HEK293T (cell line): ENCODE data around the gene CLEC2D.

Source experiments
- CTCF ChIA-PET: fragments of 350-600 bp; formaldehyde crosslinking; extraction: SDS; loops from one replicate; lab custom pipeline; 2021; ENCODE audit warnings: antibody characterized with exemption, inconsistent platforms; lab: Yijun Ruan, JAX
- POLR2A ChIA-PET: fragments of 350-600 bp; formaldehyde crosslinking; extraction: SDS; loops from one replicate; lab custom pipeline; 2020; ENCODE audit warnings: antibody characterized with exemption, inconsistent platforms; lab: Yijun Ruan, JAX
- DNase-seq: peaks from one replicate; pipeline ENCODE4 v3.0.0; 2012; ENCODE audit warnings: mixed read lengths; ENCODE audit errors: extremely low spot score
- ARNT ChIP-seq: fragments of 450-650 bp; IDR thresholded peaks from 2 replicates; pipeline ENCODE4 v1.6.1; 2017; ENCODE audit warnings: mild to moderate bottlenecking
- BHLHE40 ChIP-seq: fragments of 450-650 bp; IDR thresholded peaks from 2 replicates; pipeline ENCODE4 v1.6.1; 2016; ENCODE audit warnings: mild to moderate bottlenecking, moderate library complexity, borderline replicate concordance
- CTBP1 ChIP-seq: fragments of 450-650 bp; IDR thresholded peaks from 2 replicates; pipeline ENCODE4 v1.6.1; 2016; ENCODE audit warnings: borderline replicate concordance
- ELF4 ChIP-seq: fragments of 450-650 bp; IDR thresholded peaks from 2 replicates; pipeline ENCODE4 v1.6.1; 2017; ENCODE audit warnings: antibody characterized with exemption
- FOXA1 ChIP-seq: fragments of 450-650 bp; IDR thresholded peaks from 2 replicates; pipeline ENCODE4 v1.6.1; 2016; ENCODE audit warnings: mild to moderate bottlenecking
- FOXK2 ChIP-seq: fragments of 450-650 bp; IDR thresholded peaks from 2 replicates; pipeline ENCODE4 v1.6.1; 2016; ENCODE audit warnings: mild to moderate bottlenecking
- FOXM1 ChIP-seq: fragments of 450-650 bp; IDR thresholded peaks from 2 replicates; pipeline ENCODE4 v1.6.1; 2017; ENCODE audit warnings: mild to moderate bottlenecking, borderline replicate concordance
- HDGF ChIP-seq: fragments of 450-650 bp; IDR thresholded peaks from 2 replicates; pipeline ENCODE4 v1.6.1; 2017; ENCODE audit warnings: antibody characterized with exemption, borderline replicate concordance
- L3MBTL2 ChIP-seq: fragments of 450-650 bp; conservative IDR thresholded peaks from 2 replicates; pipeline ENCODE4 v1.6.1; 2016; ENCODE audit warnings: mild to moderate bottlenecking
- LEF1 ChIP-seq: fragments of 450-650 bp; IDR thresholded peaks from 2 replicates; pipeline ENCODE4 v1.6.1; 2017; ENCODE audit warnings: mild to moderate bottlenecking, borderline replicate concordance
- NFRKB ChIP-seq: fragments of 450-650 bp; IDR thresholded peaks from 2 replicates; pipeline ENCODE4 v1.6.1; 2016; ENCODE audit warnings: mild to moderate bottlenecking, moderate library complexity
- SP1 ChIP-seq: fragments of 450-650 bp; IDR thresholded peaks from 2 replicates; pipeline ENCODE4 v1.6.1; 2017
- SUZ12 ChIP-seq: fragments of 450-650 bp; IDR thresholded peaks from 2 replicates; pipeline ENCODE4 v1.6.1; 2016; ENCODE audit warnings: mild to moderate bottlenecking
- TARDBP ChIP-seq: fragments of 450-650 bp; IDR thresholded peaks from 2 replicates; pipeline ENCODE4 v1.6.1; 2016
- ZNF384 ChIP-seq: fragments of 450-650 bp; IDR thresholded peaks from 2 replicates; pipeline ENCODE4 v1.6.1; 2016
- TF ChIP-seq, protein P1 (sequence below): fragments of 450-650 bp; IDR thresholded peaks from 2 replicates; pipeline ENCODE4 v1.6.1; 2016

Gene CLEC2D

DNA sequence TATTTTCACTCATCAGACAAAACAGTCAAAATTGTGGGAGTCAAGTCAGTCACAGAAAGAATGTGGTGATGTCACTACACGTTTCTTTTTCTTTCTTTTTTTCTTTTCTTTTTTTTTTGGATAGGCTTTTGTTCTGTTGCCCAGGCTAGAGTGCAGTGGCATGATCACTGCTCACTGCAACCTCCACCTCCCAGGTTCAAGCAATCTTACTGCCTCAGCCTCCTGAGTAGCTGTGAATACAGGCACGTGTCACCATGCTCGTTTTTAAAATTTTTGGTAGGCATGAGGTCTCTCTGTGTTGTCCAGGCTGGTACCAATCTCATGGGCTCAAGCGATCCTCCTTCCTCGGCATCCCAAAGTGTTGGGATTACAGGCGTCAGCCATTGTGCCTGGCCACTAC, 61.1 kb downstream of the CLEC2D start:
- POLR2A ChIA-PET: no interaction called here
- TF ChIP-seq ZNF384 (no peak), L3MBTL2 (no peak), FOXM1 (no peak), FOXA1 (no peak), ARNT (no peak), FOXK2 (no peak), NFRKB (no peak), HDGF (no peak), BHLHE40 (no peak), SUZ12 (no peak), TARDBP (no peak), SP1 (no peak), ELF4 (no peak), CTBP1 (no peak), LEF1 (no peak)
- TF ChIP-seq, protein P1, sequence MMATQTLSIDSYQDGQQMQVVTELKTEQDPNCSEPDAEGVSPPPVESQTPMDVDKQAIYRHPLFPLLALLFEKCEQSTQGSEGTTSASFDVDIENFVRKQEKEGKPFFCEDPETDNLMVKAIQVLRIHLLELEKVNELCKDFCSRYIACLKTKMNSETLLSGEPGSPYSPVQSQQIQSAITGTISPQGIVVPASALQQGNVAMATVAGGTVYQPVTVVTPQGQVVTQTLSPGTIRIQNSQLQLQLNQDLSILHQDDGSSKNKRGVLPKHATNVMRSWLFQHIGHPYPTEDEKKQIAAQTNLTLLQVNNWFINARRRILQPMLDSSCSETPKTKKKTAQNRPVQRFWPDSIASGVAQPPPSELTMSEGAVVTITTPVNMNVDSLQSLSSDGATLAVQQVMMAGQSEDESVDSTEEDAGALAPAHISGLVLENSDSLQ: no peak
- DNase-seq: no peak
- CTCF ChIA-PET: interaction anchor here (1.0 to 1.4 kb wide), 2 partner anchors 12 to 20 kb away, joined by 4 to 5 read pairs; no protein-coding TSS in a partner anchor

- CTCF ChIA-PET: interaction anchor here (1.0 kb wide), 1 partner anchor 12 kb away, joined by 3 read pairs; no protein-coding TSS in a partner anchor
These were observed 61.9 kb downstream of the CLEC2D start for GRCh38 chr12:9731393-9731792.

GRCh38 chr12:9731797-9732196, 62.3 kb downstream of the CLEC2D start:
- no peak for DNase-seq
- TF ChIP-seq ELF4: no peak
- TF ChIP-seq FOXA1: no peak
- no peak for TF ChIP-seq SUZ12
- TF ChIP-seq SP1: no peak
- TF ChIP-seq NFRKB: no peak
- TF ChIP-seq BHLHE40: no peak
- POLR2A ChIA-PET: no interaction called here
- CTCF ChIA-PET: interaction anchor here (1.0 kb wide), 1 partner anchor 11 kb away, joined by 3 read pairs; no protein-coding TSS in a partner anchor

More at GRCh38 chr12:9731393-9731792, 61.9 kb downstream of the CLEC2D start:
- DNase-seq: no peak
- POLR2A ChIA-PET: no interaction called here
- TF ChIP-seq, protein P1: no peak
- no peak for TF ChIP-seq HDGF
- no peak for TF ChIP-seq SUZ12
- TF ChIP-seq ELF4: no peak
- no peak for TF ChIP-seq L3MBTL2
- TF ChIP-seq FOXK2: no peak
- TF ChIP-seq BHLHE40: no peak

GRCh38 chr12:9732921-9733461, 63.5 kb downstream of the CLEC2D start, which contains the start of gene CLECL1:
Gene CLECL1 (minus strand): TSS chr12:9733097.
- DNase-seq: no peak
- ChIA-PET CTCF (no interaction called here), POLR2A (no interaction called here)
- TF ChIP-seq FOXK2 (no peak), ELF4 (no peak), CTBP1 (no peak), L3MBTL2 (no peak), ARNT (no peak)
- TF ChIP-seq, protein P1: no peak

GRCh38 chr12:9735601-9736000, 66.1 kb downstream of the CLEC2D start:
- CTCF ChIA-PET: no interaction called here
- TF ChIP-seq ARNT: no peak
- no peak for TF ChIP-seq FOXK2
- no peak for TF ChIP-seq SP1
- TF ChIP-seq CTBP1: no peak
- no peak for TF ChIP-seq TARDBP
- TF ChIP-seq NFRKB: no peak
- TF ChIP-seq, protein P1: no peak
- no peak for TF ChIP-seq FOXA1
- TF ChIP-seq L3MBTL2: no peak
- TF ChIP-seq HDGF: no peak
- no peak for TF ChIP-seq FOXM1
- no peak for TF ChIP-seq ELF4
- TF ChIP-seq BHLHE40: no peak
- TF ChIP-seq ZNF384: no peak
- no peak for TF ChIP-seq SUZ12
- TF ChIP-seq LEF1: no peak
- POLR2A ChIA-PET: no interaction called here
- DNase-seq: no peak
